Brain microvascular endothelial cell (primary cell): ENCODE measurements around the gene ATG4B.

Experiments
- DNase-seq: peaks from one replicate; pipeline ENCODE4 v3.0.0-alpha.2; 2020
- H3K27ac ChIP-seq: fragments of 250-450 bp; sonication (Bioruptor Pico); 2 replicates; pipeline ENCODE4 v1.5.1; 2020; ENCODE audit warnings: mild to moderate bottlenecking, moderate library complexity
- H3K27me3 ChIP-seq: fragments of 250-450 bp; sonication (Bioruptor Pico); replicated peaks from 2 replicates; pipeline ENCODE4 v1.5.1; 2020; ENCODE audit warnings: mild to moderate bottlenecking
- H3K36me3 ChIP-seq: fragments of 250-450 bp; sonication (Bioruptor Pico); replicated peaks from 2 replicates; pipeline ENCODE4 v1.5.1; 2020; ENCODE audit warnings: mild to moderate bottlenecking
- H3K4me3 ChIP-seq: 2 replicates; pipeline ENCODE4 v1.5.1; 2011; ENCODE audit warnings: low read depth, mild to moderate bottlenecking, control low read depth, low read length, moderate library complexity
- CTCF ChIP-seq: IDR thresholded peaks from 2 replicates; pipeline ENCODE4 v1.5.1; 2011; ENCODE audit warnings: low read depth, mild to moderate bottlenecking, moderate library complexity, low read length, control low read depth, inconsistent platforms; ENCODE audit errors: missing control alignments
- in situ Hi-C: cut with HindIII; loops from 2 replicates; pipeline ENCODE4 v1.10.0; 2017; ENCODE audit warnings: low sequenced_read_pairs, low pct_ligation_motif_present

ATG4B gene

GRCh38 chr2:241655516-241656189 lies 18.2 kb downstream of the ATG4B start:
- H3K36me3 ChIP-seq, result peaks cover 58% of the 10 kb centered on the region
- no peak for TF ChIP-seq CTCF
- no peaks in the 10 kb centered on the region for H3K27me3 ChIP-seq
- no peak for DNase-seq
- H3K4me3 ChIP-seq, result no peak overlapping the region
- in situ Hi-C loops, result no loop called here
- H3K27ac ChIP-seq, result no peak overlapping the region

GRCh38 chr2:241656190-241656741 lies 18.8 kb downstream of the ATG4B start:
- Histone ChIP-seq H3K4me3 (no peak overlapping the region), H3K27ac (no peak overlapping the region), H3K36me3 (peaks cover 60% of the 10 kb centered on the region), H3K27me3 (no peaks in the 10 kb centered on the region)
- TF ChIP-seq CTCF, result no peak
- in situ Hi-C loops, result no loop called here
- DNase-seq, result no peak

GRCh38 chr2:241657786-241658254 lies 20.3 kb downstream of the ATG4B start:
- TF ChIP-seq CTCF, result no peak
- in situ Hi-C loops, result no loop called here
- H3K36me3 ChIP-seq, result peaks cover 48% of the 10 kb centered on the region
- DNase-seq, result no peak
- no peaks in the 10 kb centered on the region for H3K27me3 ChIP-seq
- no peak overlapping the region for H3K27ac ChIP-seq
- H3K4me3 ChIP-seq, result no peak overlapping the region

- H3K27ac ChIP-seq, result no peak overlapping the region
- in situ Hi-C loops, result no loop called here
These were observed 20.8 kb downstream of the ATG4B start for GRCh38 chr2:241658296-241658695.

GRCh38 chr2:241659150-241659739 lies 21.8 kb downstream of the ATG4B start:
- H3K4me3 ChIP-seq, result no peak overlapping the region

More at GRCh38 chr2:241658296-241658695, 20.8 kb downstream of the ATG4B start:
- Histone ChIP-seq H3K36me3 (peaks cover 43% of the 10 kb centered on the region), H3K4me3 (no peak overlapping the region), H3K27me3 (no peaks in the 10 kb centered on the region)
- DNase-seq, result no peak
- no peak for TF ChIP-seq CTCF

More at GRCh38 chr2:241659150-241659739, 21.8 kb downstream of the ATG4B start:
- in situ Hi-C loops, result no loop called here
- DNase-seq, result peak; percentile 78
- H3K27me3 ChIP-seq, result no peaks in the 10 kb centered on the region
- peaks cover 41% of the 10 kb centered on the region for H3K36me3 ChIP-seq
- TF ChIP-seq CTCF, result peak; percentile 86
- H3K27ac ChIP-seq, result no peak overlapping the region
